ENCODE measurements around the gene PPP3CA. TPM values are rescaled to one million over a fixed set of nuclear protein-coding genes. Genes with fewer than 3 reads are reported as not detected.

The PPP3CA gene
- total RNA-seq, 3 donors from 2014 or later = 32.4 to 59.6 (median 47.8) TPM

- intact Hi-C loops (cut with DNase I; ENCODE audit: low total_unique reads) = no loop called here
- H3K9me3 ChIP-seq = no peaks in the 10 kb centered on the region
- H3K27ac ChIP-seq = no peak overlapping the region
- no peak for TF ChIP-seq POLR2A (IDR thresholded peaks at IDR 0.05)
- TF ChIP-seq POLR2AphosphoS5 (IDR thresholded peaks at IDR 0.05) = no peak
- TF ChIP-seq CTCF (IDR thresholded peaks at IDR 0.05) = no peak
- DNase-seq (ENCODE audit: low spot score in 2 of 2) = no peak
- no peak overlapping the region for H3K4me3 ChIP-seq
- no peaks in the 10 kb centered on the region for H3K4me1 ChIP-seq
- H3K36me3 ChIP-seq = no peaks in the 10 kb centered on the region
- no peaks in the 10 kb centered on the region for H3K27me3 ChIP-seq
These were observed 56.1 kb downstream of the PPP3CA start for GRCh38 chr4:101291198-101291597.

- Histone ChIP-seq H3K36me3 (no peaks in the 10 kb centered on the region), H3K4me1 (no peaks in the 10 kb centered on the region), H3K9me3 (no peaks in the 10 kb centered on the region), H3K27me3 (no peaks in the 10 kb centered on the region), H3K27ac (no peak overlapping the region), H3K4me3 (no peak overlapping the region)
- intact Hi-C loops (cut with DNase I; ENCODE audit: low total_unique reads) = no loop called here
- TF ChIP-seq POLR2A (IDR thresholded peaks at IDR 0.05) (no peak), POLR2AphosphoS5 (IDR thresholded peaks at IDR 0.05) (no peak)
- no peak for DNase-seq (ENCODE audit: low spot score in 2 of 2)
These were observed 56.7 kb downstream of the PPP3CA start for GRCh38 chr4:101290654-101291053.

- intact Hi-C loops (cut with DNase I; ENCODE audit: low total_unique reads) = no loop called here
- DNase-seq (ENCODE audit: low spot score in 2 of 2) = no peak
- Histone ChIP-seq H3K9me3 (no peaks in the 10 kb centered on the region), H3K27ac (no peak overlapping the region), H3K27me3 (no peaks in the 10 kb centered on the region), H3K36me3 (no peaks in the 10 kb centered on the region), H3K4me3 (no peak overlapping the region), H3K4me1 (no peaks in the 10 kb centered on the region)
- TF ChIP-seq POLR2AphosphoS5 (IDR thresholded peaks at IDR 0.05) (no peak), CTCF (IDR thresholded peaks at IDR 0.05) (no peak), POLR2A (IDR thresholded peaks at IDR 0.05) (no peak)
These were observed 58.0 kb downstream of the PPP3CA start for GRCh38 chr4:101289306-101289705.

GRCh38 chr4:101288365-101289145 lies 58.8 kb downstream of the PPP3CA start:
- Histone ChIP-seq H3K9me3 (no peaks in the 10 kb centered on the region), H3K27me3 (no peaks in the 10 kb centered on the region), H3K4me1 (no peaks in the 10 kb centered on the region), H3K27ac (no peak overlapping the region), H3K36me3 (no peaks in the 10 kb centered on the region), H3K4me3 (no peak overlapping the region)
- intact Hi-C loops (cut with DNase I; ENCODE audit: low total_unique reads) = no loop called here
- no peak for DNase-seq (ENCODE audit: low spot score in 2 of 2)
- no peak for TF ChIP-seq CTCF (IDR thresholded peaks at IDR 0.05)
- no peak for TF ChIP-seq POLR2A (IDR thresholded peaks at IDR 0.05)
- no peak for TF ChIP-seq POLR2AphosphoS5 (IDR thresholded peaks at IDR 0.05)

GRCh38 chr4:101287324-101287723 lies 60.0 kb downstream of the PPP3CA start:
- TF ChIP-seq POLR2AphosphoS5 (IDR thresholded peaks at IDR 0.05) (no peak), CTCF (IDR thresholded peaks at IDR 0.05) (no peak), POLR2A (IDR thresholded peaks at IDR 0.05) (no peak)
- Histone ChIP-seq H3K36me3 (no peaks in the 10 kb centered on the region), H3K27ac (no peak overlapping the region), H3K4me1 (no peaks in the 10 kb centered on the region), H3K4me3 (no peak overlapping the region), H3K9me3 (no peaks in the 10 kb centered on the region), H3K27me3 (no peaks in the 10 kb centered on the region)
- intact Hi-C loops (cut with DNase I; ENCODE audit: low total_unique reads) = no loop called here
- no peak for DNase-seq (ENCODE audit: low spot score in 2 of 2)

Data from breast epithelium (tissue), 4 donors.